ENCODE results near the gene ZNF682. TPM values are rescaled to one million over a fixed set of nuclear protein-coding genes. Genes with fewer than 3 reads are reported as not detected.

The ZNF682 gene
- total and polyA plus RNA-seq, 2 of the 4 experiments (the other 2 are of a cell fraction): 1.7 to 4.8 TPM

- no peak for ATAC-seq (ENCODE audit: low read depth)
- Histone ChIP-seq H3K4ac (ENCODE audit: low read depth, low read length) (no peak overlapping the region), H2BK5ac (ENCODE audit: low read depth, low read length, poor library complexity, severe bottlenecking) (no peak overlapping the region), H2BK15ac (ENCODE audit: low read depth, low read length) (no peak overlapping the region), H4K5ac (ENCODE audit: low read depth, low read length) (no peak overlapping the region), H3K36me3 (ENCODE audit: control insufficient read depth, insufficient read depth, low read length) (peaks cover 10% of the 10 kb centered on the region; the same call in 1 of the 2 replicates), H3K4me1 (ENCODE audit: control insufficient read depth, insufficient read depth, low read length) (no peaks in the 10 kb centered on the region), H4K91ac (ENCODE audit: insufficient read depth, low read depth, low read length) (no peak overlapping the region), H3K27ac (ENCODE audit: insufficient read depth, low read length) (no peak overlapping the region), H2AK5ac (ENCODE audit: low read depth, low read length) (no peak overlapping the region), H4K20me1 (ENCODE audit: insufficient read depth, low read length) (no peaks in the 10 kb centered on the region), H3K14ac (replicated peaks; ENCODE audit: low read depth, low read length) (no peak overlapping the region), H3K79me1 (ENCODE audit: low read depth in 1 of 2, low read length in 2 of 2) (no peaks in the 10 kb centered on the region), H3K23ac (ENCODE audit: low read depth, low read length) (no peak overlapping the region), H3K18ac (ENCODE audit: low read depth, low read length) (no peak overlapping the region), H3K4me2 (ENCODE audit: low read depth, low read length) (no peak overlapping the region), H2AFZ (replicated peaks; ENCODE audit: low read length, poor library complexity) (no peak overlapping the region), H4K8ac (ENCODE audit: low read depth in 2 of 2, low read length in 2 of 2) (no peak overlapping the region), H3K27me3 (ENCODE audit: control insufficient read depth, insufficient read depth, low read length) (no peaks in the 10 kb centered on the region), H2BK120ac (ENCODE audit: low read depth, low read length) (no peak overlapping the region), H3K56ac (ENCODE audit: extremely low read depth, insufficient read depth, low read length) (no peak overlapping the region), H3K9me3 (ENCODE audit: control insufficient read depth, insufficient read depth, low read length) (peaks cover 28% of the 10 kb centered on the region), H2AK9ac (replicated peaks; ENCODE audit: low read depth, low read length, poor library complexity) (no peak overlapping the region), H3K9me1 (ENCODE audit: insufficient read depth, low read length) (no peaks in the 10 kb centered on the region), H3K9ac (ENCODE audit: low read depth, low read length) (no peak overlapping the region), H2BK20ac (ENCODE audit: low read depth, low read length) (no peak overlapping the region), H3K4me3 (ENCODE audit: insufficient read depth, low read depth, low read length) (no peak overlapping the region)
- dilution Hi-C loops (cut with HindIII; ENCODE audit: low sequenced_read_pairs, unreplicated experiment): no loop called here
- ChIA-PET POLR2A (ENCODE audit: unreplicated experiment) (no interaction called here), CTCF (no interaction called here)
- WGBS, 2 experiments (ENCODE audit: extremely low coverage in 2 of 2, insufficient read length in 1 of 2): no CpG with 5 or more reads among the region's 2 CpGs
- DNase-seq: no peak
- TSS peak; percentile 35 for BruUV-seq (replicated peaks)
- intact Hi-C loops (cut with micrococcal nuclease): no loop called here
- TF ChIP-seq NFE2L2 (IDR thresholded peaks at IDR 0.05; ENCODE audit: low read depth, low read length) (no peak), USF2 (IDR thresholded peaks at IDR 0.05; ENCODE audit: low read depth, low read length) (no peak), CHD1 (IDR thresholded peaks at IDR 0.05; ENCODE audit: low read depth, low read length) (no peak), MAFK (IDR thresholded peaks at IDR 0.05; ENCODE audit: low read depth, low read length) (no peak), ELK1 (IDR thresholded peaks at IDR 0.05; ENCODE audit: borderline replicate concordance, low read depth, low read length) (no peak), POLR2A (IDR thresholded peaks at IDR 0.05; ENCODE audit: low read depth, low read length) (no peak), RAD21 (IDR thresholded peaks at IDR 0.05; ENCODE audit: low read length) (no peak)
- in situ Hi-C loops (cut with MboI; ENCODE audit: low sequenced_read_pairs): no loop called here
Observed at GRCh38 chr19:20005741-20006140, 33.6 kb downstream of the ZNF682 start.
